Measurements from ENCODE around the gene KRTAP10-8.
"Not testable (repeated sequence)": the region's sequence is repeated elsewhere in the genome, so short reads cannot be mapped to it uniquely, and the experiment has no call there.

KRTAP10-8 gene

DNA sequence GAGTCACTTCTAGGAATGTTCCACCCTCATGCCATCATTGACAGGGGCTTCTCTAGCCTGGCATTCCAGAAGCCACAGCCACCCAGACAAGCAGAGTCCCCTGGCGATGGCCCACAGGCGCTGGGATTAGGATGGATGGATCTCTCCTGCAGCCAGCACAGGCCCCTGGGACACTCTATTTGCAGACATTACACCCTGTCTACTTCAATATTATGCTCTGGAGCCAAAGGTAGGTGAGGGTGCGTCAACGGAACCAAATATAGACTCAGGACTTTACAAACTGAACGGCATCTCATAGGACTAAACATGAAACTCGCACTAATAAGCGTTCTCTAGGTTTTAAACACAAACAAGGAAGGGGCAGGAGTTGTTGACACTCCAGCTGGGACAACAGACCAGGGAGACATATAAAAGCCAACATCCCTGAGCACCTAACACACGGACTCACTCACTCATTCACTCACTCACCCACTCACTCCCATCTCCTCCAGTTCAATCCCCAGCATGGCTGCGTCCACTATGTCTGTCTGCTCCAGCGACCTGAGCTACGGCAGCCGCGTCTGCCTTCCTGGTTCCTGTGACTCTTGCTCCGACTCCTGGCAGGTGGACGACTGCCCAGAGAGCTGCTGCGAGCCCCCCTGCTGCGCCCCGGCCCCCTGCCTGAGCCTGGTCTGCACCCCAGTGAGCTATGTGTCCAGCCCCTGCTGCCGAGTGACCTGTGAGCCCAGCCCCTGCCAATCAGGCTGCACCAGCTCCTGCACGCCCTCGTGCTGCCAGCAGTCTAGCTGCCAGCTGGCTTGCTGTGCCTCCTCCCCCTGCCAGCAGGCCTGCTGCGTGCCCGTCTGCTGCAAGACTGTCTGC is 11.5 kb upstream of the KRTAP10-8 start, which contains the start of gene KRTAP10-7:
Gene KRTAP10-7 (plus strand): TSS at position 480 of the 861 bp plus-strand sequence. CDS start 25 bp downstream, at position 505.
- not testable (repeated sequence) for DNase-seq

DNA sequence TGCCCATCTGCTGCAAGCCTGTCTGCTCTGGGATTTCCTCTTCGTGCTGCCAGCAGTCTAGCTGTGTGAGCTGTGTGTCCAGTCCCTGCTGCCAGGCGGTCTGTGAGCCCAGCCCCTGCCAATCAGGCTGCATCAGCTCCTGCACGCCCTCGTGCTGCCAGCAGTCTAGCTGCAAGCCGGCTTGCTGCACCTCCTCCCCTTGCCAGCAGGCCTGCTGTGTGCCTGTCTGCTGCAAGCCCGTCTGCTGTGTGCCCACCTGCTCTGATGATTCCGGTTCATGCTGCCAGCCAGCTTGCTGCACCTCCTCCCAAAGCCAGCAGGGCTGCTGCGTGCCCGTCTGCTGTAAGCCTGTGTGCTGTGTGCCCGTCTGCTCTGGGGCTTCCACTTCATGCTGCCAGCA is 10.8 kb upstream of the KRTAP10-8 start:
- not testable (repeated sequence) for DNase-seq

DNA sequence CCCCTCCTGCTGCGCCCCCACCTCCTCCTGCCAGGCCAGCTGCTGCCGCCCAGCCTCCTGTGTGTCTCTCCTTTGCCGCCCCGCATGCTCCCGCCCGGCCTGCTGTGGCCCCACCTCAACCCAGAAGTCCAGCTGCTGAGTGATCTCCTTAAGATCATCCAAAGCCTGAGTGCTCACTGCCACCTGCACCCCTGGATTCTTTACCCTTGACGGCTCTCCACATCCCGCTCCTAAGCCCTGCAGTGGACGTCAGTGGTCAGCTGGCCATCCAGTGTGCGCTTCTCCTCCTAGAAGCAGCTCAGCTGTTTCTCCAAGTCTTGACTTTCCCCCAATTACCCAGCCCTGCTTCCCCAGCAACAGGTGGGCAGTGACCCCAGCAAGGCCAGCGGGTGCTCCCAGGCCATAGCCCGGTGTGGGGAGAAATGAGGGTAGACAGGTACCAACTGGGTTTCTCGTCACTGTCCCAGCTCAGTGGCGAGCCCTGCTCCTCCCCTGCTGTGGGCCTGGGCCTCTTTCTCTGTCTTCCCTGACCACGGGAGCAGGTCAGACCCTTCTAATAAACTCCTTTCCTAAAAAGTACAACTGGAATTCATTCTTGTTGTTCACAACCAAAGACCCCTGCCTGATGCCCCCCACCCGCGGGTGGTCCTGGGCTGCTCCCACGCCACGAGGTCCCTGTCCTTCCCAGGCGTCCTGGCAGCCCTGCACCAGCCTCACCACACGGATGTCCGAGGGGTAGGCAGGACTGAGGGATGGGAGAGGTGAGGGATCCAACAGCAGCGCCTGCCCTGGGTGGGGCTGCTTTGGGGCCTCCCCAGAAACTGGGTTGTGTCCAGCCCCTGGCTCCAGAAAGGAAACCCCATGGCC is 10.1 kb upstream of the KRTAP10-8 start:
- DNase-seq: no peak

DNA sequence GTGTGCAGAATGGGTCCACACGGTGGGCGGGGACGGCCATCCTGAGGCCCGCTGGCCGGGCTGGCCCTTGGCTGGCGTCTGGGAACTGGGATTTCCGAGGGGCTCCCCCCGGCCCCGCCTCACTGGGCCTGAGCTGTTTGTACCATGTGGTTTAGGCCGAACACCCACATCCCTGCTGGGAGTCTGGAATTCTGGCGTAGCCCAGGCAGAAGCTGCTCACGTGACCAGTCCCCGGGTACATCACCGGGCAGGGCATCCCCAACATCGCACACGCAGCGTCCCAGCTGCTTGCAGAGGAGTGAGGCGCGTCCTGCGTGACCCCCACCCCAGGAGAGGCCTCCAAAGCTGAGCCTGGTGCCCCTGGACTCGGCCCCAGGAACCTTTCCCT is 9.4 kb upstream of the KRTAP10-8 start:
- DNase-seq: no peak

DNA sequence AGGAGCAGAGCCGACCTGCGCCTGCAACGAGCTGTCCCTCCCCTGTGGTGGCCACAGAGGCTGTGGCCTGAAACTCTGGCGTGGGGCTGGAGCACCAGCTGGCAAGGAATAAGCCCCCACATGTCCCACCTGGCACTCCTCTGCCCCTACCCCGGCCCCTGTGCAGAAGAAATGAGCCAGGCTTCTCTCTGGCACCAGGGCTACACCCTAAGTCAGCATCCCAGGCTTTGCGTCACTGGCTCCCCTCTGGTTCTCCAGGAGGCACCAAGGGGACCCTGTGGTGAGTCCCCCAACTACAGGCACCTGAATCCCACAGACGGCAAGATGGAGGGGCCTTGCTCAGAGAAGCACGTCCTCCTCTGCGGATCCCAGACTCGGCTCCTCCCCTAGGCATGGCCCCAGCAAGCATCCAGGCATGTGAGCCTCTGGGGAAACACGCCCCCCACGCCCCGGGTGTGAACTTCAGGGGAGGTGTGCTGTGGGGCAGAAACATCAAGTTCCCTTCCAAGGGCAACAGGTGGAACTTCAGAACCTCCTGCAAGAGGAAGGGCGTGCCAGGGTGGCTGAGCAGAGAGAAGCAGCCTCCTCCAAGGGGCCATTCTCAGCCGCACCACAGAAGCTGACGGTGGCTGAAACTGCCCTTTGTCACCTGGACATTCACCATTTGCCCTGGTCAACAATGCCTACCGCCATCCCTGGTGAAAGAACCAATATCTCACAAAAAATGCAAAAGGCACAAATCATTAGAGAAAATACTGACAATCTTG is 8.6 kb upstream of the KRTAP10-8 start:
- no peak for DNase-seq

DNA sequence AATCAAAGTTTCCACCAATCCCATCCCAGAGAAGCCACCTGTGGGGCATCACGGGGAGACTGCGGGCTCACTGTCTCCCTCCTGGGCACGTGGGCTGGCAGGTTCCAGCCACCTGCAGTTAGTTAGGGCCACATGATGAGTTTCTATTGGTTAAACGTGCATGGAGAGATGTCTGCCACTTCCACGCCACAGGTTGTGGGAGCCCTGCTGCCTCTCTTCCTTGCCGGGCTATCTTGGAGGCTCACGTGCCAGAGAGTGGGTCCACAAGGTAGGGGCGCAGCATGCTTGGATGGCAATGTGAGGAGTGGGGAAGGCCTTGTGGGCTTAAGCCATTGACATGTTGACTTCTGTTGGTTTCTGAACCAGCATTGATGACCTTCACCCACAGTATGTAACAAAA is 8.0 kb upstream of the KRTAP10-8 start:
- no peak for DNase-seq

DNA sequence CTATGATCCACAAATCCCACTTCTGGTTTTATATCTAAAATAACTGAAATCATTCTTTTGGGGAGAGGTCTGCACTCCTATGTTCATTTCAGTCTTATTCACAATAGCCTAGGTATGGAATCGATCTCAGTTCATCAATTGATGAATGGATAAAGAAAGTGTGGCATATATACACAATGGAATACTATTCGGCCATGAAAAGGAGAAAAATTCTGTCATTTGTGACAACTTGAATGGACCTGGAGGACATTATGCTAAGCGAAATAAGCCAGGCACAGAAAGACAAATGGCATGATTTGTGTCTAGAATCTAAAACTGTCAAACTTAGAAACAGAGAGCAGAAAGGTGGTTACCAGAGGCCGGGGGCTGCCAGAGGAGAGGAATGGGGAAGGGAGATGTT is 5.4 kb upstream of the KRTAP10-8 start:
- DNase-seq: no peak

DNA sequence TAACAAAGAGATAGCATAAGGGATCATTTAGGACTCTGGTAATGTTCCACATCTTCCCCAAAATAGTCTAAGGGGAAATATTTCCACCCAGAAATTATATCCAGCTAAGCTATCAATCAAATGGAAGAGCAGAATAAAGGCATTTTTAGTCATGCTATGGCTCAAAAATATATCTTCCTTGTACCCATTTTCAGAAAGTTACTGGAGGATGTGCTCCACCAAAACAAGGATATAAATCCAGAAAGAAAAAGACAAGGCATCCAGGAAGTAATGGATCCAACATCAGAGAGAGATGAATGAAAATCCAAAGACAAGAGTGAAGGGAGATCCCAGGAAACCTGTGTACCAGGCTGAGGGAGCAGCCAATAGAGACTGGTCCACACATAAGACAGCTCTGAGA is 2.7 kb upstream of the KRTAP10-8 start:
- DNase-seq: no peak

DNA sequence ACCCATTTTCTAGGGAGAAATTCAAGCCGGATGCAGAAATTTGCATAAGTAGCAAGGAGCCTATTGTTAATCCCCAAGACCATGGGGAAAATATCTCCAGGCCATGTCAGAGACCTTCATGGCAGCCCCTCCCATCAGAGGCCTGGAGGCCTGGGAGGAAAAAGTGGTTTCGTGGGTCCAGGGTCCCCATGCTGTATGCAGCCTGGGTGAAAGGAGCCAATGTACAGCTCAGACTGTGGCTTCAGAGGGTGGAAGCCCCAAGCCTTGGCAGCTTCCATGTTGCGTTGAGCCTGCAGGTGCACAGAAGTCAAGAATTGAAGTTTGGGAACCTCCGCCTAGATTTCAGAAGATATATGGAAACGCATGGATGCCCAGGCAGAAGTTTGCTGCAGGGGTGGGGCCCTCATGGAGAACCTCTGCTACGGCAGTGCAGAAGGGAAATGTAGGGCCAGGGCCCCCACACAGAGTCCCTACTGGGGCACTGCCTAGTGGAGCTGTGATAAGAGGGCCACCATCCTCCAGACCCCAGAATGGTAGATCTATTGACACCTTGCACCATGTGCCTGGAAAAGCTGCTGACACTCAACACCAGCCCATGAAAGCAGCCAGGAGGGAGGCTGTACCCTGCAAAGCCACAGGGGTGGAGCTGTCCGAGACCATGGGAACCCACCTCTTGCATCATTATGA is 1.6 kb upstream of the KRTAP10-8 start:
- not testable (repeated sequence) for DNase-seq

DNA sequence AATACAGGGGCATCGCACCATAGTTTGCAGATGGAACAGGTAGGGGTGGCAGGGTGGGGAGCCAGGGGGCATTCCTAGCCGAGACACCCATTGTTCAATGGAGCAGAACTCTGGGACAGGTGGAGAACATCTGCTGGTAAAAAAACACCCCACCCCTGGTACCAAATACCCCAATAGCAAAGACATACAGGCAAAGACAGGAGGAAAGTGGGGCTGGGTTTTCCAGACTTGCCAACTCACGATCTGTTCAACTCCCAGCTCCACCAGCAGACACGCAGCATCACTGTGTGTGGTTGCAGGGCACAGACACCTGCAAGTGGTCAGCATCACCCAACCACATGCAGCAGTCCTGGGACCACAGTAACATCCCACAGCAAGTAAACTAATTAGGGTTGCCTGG is 328 bp upstream of the KRTAP10-8 start:
- DNase-seq: no peak

DNA sequence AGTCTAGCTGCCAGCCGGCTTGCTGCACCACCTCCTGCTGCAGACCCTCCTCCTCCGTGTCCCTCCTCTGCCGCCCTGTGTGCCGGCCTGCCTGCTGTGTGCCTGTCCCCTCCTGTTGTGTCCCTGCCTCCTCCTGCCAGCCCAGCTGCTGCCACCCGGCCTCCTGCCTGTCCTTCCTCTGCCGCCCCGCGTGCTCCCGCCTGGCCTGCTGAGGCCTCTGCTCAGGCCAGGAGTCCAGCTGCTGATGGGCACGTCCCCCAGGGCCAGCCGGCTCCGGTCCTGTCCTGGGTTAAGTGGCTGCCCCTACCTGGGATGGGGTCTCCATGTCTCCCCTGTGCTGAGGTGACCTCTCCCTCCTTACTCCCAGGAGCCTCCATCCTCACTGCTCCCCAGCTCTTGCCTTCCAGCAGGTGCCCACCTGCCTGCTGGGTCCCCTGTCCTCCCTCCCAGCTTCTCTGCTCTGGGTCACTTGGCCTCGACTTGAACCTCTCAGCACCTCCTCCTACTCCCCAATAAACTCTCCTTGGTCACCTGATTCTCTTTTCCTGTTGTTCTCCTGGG is 870 bp downstream of the KRTAP10-8 start:
- no peak for DNase-seq

DNA sequence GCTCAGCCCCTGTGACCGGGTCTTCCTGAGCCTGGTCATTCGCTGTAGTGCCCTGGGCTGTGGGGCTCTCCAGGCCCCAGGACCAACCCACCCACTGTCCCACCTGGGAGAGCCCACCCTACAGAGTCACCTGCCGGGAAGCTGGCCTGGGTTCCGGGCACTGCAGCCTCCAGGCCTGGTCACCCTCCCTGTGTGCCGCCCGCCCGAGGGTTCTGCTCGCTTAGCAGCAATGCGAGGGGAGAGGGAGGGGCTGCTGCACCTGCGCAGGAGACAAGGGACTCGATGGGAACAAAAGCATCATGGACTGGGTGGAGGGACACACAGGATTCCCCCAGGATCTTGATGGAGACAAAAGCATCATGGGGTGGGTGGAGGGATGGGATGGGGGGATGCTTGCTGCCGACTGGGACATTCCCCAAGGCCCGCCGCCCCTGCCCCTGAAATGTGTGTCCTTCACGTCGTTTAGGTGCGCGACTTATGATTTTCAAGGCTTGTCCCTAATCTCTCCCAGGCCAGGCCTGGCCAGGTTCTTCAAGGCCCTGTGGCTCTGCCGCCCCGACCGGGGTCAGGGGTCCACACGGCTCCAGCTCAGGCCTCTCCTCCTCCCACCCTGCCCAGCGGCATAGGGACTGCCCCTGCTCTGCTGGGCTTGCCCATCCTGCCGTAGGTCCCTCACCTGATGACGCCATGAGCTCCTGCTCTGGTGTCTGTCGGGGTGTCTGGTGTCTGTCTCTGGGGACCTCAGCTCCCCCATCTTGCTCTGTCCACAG is 1.7 kb downstream of the KRTAP10-8 start:
- no peak for DNase-seq

DNA sequence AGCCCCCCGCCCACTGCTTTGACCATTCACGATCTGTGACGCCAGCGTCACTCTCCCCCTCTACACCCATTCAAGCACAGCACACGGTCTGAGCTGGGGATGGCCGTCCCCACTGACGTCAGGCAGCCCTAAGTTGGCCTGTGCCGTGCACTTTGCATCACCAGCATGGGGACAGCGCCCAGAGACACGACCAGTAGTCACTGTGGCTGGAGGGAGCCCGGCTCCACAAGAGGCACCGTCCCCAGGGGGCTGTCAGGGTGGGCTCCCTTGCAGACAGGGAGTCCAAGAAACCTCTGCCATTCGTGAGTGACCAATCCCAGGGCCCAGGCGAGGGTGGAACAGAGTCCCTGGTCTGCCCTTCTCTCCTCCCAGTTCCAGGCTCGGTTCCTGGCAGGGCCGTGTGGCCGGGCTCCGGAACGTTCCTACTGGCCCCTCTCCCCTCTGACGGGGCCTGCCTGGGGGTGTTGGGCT is 2.3 kb downstream of the KRTAP10-8 start:
- DNase-seq: no peak

DNA sequence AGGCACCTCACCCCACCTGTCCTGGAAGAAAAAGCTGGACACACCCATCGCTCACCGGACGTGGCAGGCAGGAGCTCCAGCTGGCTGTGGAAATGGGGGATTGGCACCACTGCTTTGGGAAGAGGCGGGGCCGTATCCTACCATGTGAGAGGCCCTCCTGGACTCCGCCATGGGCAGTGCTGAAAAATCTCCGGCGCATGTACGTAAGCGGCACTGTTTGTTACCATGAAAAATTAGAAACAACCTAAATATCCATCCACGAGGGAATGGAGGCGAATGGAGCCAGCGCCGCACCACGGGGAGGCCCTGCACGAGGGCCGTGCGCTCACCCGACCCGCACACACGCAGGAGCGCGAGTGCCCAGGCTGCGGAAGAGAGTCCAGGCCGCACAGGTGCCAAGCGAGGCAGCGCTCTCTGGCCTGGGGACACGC is 3.1 kb downstream of the KRTAP10-8 start:
- no peak for DNase-seq

DNA sequence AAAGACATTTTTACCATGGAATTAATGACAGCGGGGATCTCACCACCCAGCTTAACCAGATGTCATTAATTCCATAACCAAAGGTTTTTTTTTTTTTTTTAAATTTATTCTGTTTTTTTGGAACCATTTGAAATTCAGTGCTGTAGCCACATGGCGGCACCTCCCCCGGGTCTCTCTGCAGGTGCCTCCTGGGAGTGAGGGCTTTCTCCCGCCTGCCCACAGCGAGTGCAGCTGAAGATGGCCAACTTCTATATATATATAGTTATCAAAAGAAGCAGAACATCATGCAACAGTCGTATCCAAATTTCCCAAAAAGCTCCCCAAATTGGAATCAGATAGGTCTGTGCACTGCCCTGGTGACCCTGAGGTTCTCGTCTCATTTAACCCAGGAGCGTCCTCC is 3.6 kb downstream of the KRTAP10-8 start:
- no peak for DNase-seq

DNA sequence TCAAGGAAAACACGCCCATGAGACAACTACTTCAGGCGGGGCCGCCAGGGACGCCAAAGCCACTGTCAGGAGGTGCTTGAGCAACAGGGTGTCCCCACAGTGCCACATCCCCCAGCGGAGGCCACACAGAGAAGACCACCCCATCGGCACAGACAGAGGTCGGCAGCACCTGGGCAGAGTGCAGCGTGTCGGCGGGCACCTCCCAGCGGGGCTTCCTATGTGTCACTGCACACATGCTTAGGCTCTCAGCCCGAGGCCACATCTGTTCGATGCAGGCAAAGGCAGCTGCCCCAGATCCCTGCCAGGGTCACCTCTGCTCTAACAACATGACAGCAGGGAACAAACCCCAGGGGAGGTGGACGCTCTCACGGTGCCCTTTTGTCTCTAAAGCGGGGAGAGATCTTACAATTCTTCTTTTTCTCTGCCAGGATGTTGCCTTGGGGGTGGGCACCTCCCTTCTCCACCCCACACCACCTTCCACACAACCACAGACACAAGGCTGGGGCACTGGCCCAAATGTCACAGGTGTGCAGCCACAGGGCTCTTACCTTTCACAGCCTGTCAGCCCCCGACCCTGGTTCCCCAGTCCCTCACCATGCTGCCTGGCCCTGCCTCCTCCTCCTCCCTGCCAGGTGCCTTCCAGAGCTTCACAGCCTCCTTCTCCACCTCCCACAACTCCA is 4.2 kb downstream of the KRTAP10-8 start:
- no peak for DNase-seq

DNA sequence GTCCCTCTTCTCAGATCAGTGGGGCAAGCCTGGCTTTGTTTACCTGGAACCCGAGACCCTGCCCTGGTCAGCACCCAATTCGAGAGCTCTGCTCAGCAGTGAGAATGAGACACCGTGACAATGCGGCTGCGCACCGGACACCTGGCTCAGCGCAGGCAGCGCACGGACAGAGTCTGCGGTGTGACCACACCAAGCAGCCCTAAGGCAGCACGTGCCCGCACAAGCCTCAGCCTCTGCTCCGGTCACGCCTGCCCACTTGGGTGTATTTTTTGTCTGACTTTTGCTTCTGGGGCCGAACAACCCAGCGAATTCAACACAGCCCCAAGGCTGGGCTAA is 4.7 kb downstream of the KRTAP10-8 start:
- DNase-seq: peak; percentile 23

DNA sequence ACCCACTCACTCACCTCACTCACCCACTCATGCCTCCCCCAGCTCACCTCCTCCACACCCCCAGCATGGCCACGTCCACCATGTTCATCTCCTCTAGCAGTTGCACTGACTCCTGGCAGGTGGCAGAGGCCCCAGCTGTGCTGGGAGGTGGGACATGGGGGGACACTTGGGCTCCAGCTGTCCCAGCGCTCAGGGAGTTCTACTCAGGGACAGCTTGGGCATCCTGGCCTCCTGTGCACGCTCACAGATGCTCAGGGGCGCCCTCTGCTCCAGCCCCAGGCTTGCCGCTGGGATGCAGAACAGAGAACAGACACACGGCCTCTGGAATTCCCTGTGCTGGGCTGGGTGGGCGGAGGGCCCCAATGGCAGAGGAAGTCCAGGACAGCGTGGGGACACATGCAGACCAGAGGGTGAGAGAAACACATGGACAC is 5.2 kb downstream of the KRTAP10-8 start:
- no peak for DNase-seq

DNA sequence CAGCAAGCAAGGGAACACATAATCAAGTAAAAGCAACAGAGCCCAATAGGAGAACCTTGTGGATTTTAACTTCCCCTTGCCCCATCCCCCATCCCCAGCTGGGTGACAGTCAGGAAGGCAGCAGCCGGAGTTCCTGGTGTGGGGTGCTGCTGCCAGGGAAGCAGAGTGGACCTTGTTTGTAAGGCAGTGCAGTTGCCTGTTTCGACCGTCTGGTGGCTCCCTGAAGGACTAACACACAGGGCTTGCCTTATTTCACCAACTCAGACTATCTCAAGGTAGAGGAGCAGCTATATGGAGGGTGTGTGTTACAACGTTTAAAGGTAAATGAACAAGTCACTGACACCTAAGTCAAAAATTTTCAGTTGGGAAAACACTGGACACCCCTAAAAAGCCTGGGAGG is 6.6 kb downstream of the KRTAP10-8 start:
- no peak for DNase-seq

DNA sequence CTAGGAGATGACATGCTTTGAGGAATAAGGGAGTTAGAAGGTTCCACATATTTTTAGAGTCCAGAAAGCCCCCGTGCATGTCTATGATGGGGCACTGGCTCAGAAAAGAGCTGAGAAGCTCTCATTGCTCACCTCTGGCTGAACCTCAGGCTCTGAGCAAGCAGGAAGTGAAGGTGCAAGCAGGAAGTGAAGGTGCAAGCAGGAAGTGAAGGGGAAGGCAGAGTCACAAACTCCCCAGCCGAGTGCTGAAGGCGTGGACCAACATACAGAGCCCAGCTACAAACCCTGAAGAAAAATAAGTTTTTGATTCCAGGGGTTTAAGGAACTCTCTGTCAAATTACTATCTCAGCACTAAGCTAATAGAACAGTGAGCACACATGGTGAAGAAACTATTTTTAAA is 7.0 kb downstream of the KRTAP10-8 start:
- no peak for DNase-seq

DNA sequence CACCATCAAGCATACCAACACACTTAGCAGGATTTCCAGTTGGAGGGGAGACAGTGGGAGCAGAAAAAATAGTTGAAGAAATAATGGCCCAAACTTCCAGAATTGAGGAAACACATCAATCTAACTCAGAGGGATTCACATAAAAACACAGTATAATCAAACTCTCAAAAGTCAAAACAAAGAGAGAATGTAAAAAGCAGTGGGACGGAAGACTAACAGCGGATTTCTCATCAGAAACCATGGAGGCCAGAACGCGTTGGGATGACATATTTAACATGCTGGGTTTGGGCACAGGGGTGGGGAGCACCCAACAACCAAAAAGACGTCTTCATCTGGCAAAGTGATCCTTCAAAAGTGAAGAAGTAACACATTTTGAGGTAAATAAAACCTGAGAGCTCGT is 8.0 kb downstream of the KRTAP10-8 start:
- no peak for DNase-seq
